ENCODE measurements around the gene APRT.

APRT gene

DNA sequence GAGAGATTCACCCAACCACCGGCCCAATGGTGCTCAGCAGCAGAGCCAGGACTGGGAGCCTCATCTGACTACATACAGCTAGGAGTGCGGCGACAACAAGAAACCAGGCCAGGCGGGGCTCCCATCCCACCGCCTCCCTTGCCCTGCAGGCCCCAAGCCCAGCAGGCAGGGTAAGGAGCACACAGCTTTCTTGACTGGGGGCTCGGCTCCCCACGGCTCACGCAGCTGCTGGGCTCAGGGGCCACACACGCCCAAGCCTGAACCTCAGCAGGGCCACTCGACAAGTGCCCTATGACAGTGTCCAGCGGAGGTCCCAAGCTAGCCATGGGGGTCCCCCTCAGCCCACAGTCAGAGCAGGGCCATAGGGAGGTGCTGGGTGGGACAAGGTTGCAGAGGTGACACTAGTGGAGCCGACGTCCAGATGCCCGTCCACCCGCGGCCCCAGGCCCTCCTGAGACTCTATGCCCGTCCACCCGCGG lies 40.4 kb downstream of the APRT start:
- DNase-seq, result no peak

DNA sequence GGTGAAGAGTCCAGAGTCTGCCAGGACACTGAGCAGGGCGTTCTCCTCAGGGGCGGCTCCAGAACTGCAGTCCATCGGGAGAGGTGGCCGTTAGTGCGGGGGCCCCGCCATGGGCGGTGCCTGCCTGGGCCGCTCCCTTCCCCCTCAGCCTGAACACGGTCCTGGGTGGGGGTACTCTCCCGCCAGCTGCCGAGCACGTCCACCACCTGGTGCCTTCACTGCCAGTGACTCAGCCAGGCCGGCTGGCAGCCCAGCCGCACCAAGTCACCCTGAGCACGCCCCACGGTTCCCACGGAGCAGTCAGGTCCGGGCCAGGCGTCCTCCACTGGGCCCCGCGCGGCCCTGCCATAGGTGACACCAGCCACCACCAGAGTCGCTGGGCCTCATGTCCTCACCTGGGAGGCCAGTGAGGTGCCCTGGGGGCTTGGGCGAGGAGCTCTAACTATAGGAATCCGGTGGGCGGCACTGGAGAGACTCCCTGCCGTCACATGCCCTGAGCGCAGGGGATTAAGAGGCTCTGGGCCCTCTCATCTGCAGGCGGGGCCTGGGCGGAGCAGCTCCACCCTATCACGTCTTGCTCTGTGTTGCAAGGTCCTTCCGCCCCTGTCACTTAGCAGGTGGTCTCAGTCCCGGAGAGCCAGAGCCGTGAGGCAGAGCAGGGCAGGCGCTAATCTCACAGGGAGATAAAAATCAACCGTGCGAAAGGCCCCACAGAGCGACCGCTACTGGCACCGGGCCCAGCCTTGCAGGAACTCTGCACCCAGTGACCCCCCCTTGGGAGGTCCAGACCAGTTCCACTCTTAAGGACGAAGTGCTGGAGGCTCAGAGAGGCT lies 41.1 kb downstream of the APRT start:
- peak; percentile 56 for DNase-seq

DNA sequence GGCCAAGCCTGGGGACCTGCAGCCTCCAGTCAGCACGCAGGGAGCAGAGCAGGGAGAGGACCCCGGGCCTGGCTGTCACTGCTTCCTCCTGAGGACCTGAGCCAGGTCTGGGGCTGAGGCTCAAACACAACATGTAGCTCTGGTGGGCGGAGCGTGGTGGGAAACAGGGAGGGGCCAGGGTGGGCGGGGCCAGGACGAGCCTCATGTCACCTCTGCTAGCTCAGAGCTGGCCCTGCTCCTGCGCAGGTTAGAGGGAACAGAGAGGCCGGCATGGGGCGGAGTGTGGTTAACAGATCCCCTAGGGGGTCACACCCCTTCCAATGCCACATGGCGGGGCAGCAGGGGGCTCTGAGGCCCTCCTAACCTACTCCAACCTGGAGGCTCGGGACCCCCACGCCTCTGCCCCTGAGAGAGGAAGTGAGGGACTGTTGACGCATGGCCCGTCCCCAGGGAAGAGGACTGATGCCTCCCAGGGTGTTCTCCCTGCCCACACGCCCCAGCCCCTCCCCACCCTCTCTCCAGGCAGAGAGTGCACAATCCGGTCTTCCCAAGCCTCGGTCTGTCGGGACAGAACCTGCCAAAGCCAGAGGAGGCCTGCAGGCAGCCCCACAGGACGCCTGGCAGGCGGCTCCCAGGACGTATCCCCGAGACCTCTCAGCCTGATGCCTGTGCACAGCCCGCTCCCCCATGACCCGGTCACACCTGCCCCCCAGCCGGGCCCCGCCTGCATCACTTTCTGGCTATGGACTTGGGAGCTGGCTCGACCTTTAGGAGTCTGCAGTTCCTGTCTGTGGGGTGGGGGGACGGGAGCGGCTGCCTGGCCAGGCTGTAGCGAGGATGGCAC lies 41.9 kb downstream of the APRT start:
- peak; percentile 49 for DNase-seq

DNA sequence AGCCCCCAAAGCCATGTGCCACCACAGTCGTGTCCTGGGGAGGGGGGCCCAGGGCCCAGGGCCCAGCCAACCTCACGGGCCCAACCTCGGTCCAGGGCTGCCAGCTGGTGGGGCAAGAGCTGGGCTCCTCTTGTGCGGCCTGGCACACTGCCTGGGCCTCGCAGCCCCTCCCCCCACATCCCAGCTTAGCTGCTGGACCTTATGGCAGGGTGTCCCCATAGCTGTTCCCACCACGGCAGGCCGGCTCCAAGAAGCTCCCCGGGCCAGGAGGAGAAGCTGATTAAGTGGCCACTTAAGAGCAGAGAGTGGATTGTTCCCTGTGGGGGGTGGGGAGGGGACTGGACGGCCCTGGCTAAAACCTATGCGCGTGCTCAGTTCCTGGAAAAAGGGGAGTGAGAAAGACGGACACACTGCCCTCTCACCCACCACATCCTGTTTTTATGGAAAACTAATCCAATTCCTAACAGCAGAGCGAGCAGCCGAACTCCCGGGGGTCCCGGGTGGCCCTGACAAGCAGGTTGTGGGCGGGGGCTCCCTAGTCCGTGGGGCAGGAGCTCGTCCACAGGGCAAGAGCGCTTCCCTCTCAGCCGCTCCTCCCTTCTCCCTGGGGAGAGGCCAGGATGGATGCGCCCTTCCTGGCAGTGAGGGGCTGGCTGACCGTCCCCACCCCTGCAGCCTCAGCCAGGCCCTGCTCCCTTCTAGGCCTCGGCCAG lies 43.5 kb downstream of the APRT start:
- no peak for DNase-seq

DNA sequence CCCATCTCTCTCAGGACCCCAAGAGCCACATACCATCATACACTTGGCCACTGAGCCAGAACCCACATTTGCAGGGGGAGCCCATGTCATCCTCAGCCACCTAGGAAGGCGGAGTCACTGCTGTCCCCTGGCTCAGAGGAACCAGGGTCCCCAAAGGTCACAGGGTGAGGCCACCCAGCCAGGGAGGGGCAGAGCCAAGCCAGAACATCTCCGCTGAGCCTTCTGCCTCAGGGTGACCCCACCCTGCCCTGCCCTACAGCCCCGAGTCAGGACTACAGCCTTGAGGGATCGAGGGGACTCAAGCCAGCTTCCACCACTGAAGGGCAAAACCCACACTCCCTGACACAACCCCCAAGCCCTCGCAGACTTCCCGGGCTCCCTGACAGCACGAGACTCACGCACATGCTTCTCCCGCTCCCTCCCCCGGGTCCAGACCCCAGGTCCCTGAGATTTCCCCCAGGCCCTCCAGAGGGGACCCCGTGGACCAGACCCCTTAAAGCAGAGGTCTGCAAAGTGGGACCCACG lies 44.1 kb downstream of the APRT start:
- DNase-seq, result no peak

DNA sequence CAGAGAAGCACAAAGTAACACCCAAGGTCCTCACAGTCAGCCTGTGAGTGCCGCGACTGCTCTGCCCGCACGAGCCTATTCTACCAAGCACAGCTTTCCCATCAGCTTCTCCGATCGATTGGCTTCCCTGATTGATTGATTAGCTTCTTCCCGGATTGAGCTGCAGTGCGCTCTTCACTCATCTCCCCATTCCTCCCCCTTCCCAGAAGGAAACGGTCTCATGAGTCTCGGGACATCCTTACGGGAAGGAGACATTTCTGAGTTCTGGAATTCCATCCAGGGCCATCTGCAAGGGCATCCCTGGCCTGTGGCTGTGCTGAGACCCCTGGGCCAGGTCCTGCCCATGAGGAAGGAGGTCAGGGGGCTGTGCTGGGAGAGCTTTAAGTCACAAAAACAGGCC lies 44.8 kb downstream of the APRT start:
- no peak for DNase-seq

DNA sequence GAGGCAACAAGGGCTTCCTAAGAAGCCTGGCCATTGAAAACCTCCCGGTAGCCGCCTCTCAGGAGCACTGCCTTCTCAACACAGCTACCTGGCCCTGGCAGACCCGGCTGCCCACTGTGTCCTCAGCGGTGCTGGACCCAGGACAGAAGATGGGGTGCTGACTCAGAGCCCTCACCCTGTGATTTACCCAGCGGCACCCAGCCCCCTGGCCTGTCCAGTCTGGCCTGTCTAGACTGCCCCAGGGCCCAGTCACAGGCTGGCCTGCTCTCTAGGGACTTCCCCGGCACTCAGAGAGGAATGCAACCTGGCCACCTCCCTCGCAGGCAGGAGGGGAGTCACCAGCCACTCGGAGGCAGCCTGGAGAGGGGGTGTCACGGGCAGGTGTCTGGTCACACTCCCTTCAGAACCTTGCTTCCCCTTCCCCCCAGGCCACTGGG lies 46.8 kb downstream of the APRT start:
- DNase-seq, result no peak

DNA sequence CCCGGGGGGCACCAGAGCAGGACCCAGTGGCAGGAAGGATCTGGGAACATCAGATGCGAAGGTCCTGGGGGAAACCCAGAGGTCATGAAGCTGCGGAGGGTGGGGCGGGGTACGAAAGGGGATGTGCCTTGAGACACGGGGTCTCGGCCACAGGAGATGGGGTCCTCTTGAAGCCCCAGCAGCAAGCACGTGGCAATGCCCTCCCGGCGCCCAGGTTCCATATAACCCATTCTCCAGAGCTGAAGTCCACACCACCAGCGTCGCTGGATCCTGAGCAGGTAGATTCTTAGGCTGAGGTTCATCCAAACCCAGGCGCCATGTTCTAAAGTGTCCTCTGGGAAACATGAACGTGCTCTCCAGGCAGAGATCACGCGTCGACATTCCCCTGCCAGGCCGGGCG lies 47.6 kb downstream of the APRT start:
- no peak for DNase-seq

DNA sequence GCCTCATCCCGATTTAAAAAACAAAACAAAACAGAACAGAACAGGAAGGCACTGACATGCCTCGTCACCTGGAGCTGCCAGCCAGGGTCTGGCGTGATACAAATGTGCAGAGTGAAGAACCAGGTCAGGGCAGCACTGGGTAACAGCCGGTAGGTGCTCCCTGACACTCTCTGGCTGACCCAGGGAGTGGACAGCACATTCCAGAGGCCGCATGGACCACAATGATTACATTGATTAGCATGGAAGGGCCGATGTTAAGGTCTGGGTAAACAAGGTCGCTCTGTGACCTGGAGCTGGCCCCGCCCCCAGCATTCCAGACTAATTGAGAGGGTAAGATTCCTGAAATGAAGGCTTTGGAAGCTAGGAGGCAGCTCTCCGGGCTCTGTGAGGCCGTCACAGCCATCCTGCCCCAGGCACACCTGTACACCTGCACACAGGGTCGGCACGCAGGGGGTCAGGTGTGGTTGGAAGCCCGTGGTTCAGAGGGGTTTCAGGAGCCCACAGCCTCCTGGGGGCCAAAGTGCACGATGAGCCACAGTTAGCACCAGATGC lies 48.1 kb downstream of the APRT start:
- DNase-seq, result no peak

DNA sequence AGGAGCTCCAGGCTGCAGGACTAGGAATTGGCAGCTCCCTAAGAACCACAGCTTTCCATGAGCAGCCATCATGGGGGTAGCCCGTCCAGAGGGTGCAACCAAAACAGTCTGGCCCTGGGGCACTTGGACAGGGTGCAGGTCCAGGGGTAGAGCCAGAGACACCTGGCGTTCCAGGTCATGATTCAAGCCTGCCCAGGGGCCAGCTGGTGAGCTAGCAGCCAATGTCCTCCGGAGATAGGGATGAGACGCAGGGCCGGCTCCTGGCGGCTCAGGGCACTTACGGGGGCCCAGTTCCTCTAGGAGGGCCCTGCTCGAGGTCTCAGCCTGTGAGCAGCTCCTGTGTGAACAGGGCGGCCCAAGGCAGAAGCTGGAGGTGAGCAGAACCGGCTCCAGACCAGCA lies 48.8 kb downstream of the APRT start:
- DNase-seq, result no peak

DNA sequence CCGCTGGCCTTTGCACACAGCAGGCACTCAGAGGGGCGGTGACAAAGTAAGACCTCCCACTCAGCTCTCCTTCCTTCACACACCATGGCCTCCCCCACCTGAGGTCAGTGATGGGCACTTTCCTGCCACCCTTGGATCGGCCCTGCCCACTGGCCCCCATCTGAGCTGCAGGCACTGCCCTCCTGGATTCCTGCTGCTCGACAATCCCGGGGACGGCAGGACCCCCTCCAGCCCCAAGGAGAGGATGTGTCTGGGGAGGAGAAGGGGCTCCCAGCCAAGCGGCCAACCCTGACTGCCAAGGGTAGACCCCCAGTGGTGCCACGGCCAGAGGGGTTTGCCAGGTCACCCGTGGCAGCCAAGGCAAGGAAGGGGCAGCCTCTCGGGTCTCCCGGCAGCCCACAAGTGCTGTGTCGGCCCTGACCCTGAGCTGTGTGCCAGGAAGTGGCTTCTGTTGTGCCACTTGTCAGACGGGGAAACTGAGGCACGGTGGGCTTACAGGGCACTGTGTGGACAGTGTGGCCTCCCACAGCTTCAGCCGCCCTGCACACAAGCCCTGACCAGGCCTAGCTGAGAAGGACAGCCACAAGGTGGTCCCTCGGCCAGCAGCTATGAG lies 49.4 kb downstream of the APRT start:
- no peak for DNase-seq

DNA sequence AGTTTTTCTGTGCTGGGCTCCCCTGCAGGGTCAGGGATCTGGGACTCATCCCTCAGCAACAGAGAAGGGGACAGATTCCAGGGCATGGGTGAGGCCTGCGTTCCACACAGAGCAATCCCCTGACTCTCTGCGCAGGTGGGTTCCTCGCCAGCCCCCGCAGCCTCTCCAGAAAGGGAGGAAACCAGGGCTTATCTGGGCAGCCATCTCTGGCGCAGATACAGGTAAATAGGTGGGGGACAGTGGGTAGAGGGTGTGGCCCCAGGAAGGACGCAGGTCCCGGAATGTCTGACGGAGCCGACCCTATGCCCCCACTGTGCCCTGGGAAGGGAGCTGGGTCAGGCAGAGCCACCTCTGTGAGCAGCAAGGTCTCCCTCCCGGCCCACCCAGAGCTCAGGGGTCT lies 49.9 kb downstream of the APRT start:
- DNase-seq, result no peak

DNA sequence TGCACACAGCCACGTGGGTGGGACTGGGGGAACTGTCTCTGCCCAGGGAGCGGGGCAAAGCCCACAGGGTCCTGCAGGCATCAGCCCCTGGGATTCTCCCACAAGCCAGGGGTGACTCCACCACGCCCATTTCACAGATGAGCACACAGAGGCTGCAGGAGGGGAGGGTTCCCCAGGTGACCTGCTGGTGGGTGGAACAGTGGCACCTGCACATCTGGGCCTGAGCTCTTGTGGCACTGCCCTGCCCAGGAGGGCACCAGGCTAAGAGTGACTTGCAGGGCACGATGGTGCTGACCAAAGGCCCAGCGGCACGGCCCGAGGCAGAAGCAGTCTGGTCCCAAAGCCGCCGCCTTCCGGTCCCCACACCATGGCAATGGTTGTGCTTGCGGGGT lies 50.6 kb downstream of the APRT start:
- no peak for DNase-seq

DNA sequence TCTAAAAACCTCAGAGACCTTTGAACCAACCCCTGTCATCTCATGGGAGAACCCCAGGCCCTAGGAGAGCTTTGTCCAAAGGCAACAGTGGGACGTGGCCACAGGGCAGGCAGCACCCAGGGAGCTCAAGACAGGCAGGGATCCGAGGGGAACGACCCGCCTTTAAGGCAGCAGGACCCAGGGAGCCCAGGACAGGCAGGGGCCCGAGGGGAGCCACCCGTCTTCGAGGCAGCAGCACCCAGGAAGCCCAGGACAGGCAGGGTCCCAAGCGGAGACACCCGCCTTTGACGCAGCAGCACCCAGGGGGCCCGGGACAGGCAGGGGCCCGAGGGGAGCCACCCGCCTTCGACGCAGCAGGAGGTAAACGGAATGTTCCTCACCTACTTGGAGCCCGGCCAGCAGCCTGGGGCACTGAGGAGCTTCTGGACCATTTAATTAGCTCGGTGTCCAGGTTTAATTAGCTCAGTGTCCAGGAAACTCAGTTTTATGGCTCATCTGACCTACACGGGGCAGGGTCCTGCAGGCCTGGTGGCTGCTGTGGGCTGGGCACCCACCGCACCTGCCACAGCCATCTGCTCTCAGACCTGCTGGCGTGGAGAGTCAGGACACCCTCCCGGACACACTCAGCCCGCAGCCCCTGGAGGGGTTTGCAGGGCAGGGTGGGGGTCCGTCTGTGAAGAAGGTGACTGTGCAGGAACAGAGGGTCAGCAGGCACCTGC lies 51.1 kb downstream of the APRT start:
- DNase-seq, result no peak

DNA sequence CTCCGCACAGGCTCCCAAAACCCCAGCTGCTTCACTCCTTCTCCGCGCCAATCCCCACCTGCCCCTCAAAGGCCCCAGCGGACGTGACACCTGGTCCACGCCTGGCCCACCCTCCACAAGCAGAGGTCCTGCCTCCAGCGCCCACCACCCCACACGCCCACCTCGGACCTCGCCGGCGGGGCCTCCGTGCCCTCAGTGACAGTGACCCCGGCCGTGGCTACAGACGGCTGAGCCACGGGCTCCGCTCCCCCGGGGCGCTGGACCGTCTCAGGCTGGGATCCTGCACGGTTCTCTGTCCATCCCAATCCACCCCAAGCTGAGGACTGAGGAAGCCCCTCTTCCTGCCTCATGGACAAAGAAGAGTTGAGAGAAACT lies 51.8 kb downstream of the APRT start:
- no peak for DNase-seq

Measured in CD4-positive, alpha-beta T cell treated with Interferon gamma for 1 hour (primary cell).